Activated T-cell treated with anti-CD3 and anti-CD28 coated beads for 48 hours (primary cell): ENCODE measurements around the gene GALNT9.
"Not testable (repeated sequence)": the region's sequence is repeated elsewhere in the genome, so short reads cannot be mapped to it uniquely, and the experiment has no call there.

ENCODE experiments used
- DNase-seq: peaks from one replicate; pipeline ENCODE4 v3.0.0-alpha.2; 2020; ENCODE audit warnings: low read depth

GALNT9 gene

DNA sequence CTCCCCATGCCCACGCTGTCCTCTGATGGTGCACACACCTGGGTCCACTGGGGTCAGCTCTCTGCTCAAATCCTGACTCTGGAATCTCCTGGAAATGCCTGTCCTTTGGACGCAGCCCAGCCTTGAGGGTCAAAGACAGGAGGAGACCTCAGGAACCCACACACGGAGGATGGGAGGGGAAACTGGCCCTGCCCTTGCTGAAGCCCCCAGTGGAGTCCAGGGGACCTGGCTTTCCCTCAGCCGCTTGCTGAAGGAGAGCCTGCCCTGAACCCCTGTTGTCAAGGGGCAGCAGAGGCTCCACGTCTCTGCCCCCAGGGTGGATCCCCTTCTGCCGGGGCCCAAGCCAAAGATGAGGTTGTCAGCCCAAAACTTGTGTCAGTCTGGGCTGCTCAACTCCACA is 16.9 kb downstream of the GALNT9 start:
- no peak for DNase-seq

DNA sequence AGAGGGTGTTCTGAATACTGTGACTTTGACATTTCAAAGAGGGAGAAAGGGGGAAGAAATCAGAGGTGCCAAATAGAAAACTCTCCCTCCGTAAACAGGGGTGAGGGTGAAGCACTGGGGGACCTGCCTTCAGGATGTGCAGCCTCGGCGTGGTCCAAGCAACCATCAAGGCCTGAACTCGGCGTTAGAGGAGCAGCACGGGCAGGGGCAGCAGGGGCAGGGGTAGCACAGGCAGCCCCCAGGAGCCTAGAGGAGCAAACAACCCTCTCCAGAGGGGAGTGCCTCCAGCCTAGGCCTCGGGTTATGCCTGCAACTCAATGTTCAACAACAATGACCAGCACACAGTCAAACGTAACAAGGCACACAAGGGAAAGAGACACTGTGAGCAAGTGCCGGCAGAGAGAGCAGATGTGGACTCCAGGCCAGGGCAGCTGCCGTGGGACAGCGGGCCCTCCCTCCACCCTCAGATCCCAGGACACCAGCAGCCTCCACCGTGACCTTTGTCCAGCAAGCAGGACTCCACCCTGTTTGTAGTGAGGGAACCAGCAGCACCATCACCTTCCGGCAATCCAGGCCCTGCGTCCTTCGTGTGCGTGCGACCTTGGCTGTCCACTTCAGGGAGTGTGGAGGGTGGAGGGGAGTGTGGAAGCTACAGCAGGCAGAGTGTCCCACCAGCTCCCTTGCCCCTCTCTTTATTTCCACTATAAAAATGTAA is 18.0 kb downstream of the GALNT9 start:
- DNase-seq = no peak

DNA sequence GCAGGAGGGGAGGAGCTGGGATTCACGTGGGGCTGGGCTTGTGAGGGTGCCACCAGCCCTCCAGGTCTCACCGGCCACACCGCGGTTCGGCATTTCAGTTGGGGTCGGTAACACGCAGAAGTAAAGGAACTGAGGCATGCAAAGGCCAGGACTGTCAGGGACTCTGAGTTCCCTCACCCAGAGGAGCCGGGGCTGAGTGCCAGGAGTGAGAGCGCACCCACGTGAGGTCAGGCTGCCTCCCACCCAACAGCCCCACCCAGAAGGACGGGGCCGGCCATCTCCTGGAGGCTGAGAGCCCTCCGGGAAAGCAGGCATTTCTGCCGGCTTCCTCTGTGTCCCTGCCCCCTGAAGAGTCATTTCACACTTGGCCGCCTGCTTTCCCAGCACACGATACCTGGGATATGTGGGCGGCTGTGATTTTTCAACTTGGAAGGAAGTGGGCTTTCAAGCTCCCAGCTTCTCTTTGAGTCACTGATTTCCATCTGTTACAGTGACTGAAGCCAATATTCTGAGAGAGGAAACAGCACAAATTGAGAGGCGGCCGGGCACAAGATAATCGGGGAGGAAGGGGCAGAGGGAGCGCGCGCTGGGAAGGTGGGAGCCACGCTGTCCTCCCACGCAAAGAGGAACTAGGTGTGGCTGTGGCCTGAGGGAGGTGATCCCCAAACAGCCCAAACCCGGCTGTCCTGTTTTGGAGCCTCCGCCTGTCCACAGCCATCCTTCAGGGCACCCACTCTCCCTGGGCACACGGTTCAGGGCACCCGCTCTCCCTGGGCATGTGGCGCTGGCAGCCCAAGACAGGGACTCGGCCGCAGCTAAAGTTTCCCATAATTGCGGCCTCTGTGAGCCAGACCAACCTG is 19.0 kb downstream of the GALNT9 start:
- DNase-seq = no peak

DNA sequence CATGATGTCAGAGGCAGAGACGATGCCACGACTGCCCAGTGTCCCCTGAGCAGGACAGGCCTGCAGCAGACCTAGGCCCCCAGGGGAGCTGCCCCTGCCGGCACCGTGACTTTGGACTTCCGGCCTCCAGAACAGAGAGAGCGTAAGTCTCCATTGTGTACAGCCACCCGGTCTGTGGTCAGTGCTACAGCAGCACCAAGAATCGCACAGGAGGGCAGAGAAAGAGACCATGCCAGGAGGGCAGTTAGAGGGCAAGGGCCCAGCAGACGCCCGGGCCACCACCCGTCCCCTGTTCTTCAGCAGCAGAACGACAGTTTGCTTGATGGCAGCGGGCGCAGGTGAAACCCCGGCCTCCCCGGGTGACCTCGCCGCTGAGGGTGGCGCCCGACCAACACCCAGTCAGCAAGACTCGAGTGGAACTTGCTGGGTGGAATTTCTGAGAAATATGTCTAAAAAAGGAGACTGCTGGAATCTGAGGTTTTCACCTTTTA is 19.7 kb downstream of the GALNT9 start:
- DNase-seq = no peak

DNA sequence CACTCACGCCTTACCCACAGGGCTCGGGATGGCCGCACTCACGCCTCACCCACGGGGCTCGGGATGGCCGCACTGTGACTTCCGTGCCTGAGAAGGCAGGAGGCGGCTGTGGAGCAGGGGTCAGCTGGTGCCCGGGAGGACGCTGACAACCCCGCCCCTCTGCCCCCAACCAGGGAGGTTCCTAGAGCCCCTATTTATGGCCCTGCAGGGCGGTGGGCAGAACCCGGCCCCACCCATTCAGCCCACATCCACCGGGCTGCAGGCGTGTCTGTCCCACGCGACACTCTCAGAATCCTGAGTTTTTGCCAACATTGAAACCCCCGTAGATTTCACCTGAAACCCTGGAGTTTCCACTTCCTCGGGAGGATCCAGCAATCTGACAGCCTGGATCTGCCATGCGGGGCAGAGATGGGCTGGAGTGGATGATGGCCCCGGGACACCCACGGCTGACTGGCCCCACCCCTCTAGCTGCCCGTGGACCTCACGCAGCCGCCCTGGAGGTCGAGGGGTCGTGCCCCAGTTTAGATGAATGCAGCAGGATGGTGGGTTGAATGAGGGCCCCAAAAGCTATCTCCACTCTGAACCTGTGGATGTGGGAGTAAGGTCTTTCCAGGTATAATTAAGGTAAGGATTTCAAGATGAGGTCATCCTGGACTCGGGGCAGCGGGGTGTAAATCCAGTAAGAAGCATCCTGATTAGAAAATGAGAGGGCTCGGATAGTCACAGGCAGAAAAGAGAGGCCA is 20.4 kb downstream of the GALNT9 start:
- DNase-seq = no peak

DNA sequence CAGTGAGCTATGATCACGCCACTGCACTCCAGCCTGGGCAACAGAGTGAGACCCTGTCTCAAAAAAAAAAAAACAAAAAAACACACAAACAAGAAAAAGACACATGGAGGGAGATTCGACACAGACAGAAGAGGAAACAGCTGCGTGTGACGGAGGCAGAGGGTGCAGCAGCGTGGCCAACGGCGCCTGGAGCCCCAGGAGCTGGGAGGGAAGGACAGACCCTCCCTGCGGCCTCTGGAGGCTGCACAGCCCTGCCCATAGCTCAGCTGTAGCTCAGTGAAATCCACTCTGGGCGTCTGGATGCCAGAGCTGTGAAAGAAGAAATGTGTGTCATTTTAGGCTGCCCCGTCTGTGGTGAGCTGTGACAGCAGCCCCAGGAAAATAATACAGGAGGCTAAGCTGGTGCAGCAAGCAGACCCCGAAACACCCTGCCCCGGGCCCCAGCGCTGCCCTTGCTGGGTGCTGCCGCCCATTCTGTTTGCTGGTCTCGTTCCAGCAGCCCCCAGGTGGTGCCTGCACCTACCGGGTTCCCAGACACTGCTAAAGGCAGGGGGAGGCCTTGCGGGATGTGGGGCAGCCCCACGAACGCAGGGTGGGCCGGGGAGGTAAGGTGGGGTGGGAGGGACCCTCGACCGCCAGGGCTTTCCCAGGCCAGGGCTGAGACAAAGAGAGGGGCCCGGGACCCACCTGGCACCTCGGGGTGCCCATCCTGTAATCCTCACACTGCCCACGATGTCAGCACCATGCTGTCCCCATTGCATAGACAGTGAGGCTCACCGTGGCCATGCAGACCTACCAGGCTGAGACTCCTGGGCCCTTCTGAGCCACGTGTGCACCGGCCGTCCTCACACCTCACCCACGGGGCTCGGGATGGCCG is 21.2 kb downstream of the GALNT9 start:
- no peak for DNase-seq

DNA sequence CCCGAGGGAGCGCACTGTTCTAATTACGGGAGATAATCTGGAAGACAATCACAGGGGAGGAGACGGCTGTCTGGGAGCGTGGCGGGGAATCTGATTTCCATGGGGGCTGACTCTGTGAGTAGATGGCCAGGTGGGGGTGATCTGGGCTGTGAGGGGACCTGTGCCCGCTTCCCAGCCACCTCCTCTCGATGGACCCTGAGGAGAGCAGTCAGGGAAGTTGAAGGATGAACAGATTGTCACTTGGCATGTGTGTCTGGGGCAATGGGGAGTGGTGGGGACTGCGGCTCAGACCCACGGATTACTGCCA is 22.6 kb downstream of the GALNT9 start:
- no peak for DNase-seq

DNA sequence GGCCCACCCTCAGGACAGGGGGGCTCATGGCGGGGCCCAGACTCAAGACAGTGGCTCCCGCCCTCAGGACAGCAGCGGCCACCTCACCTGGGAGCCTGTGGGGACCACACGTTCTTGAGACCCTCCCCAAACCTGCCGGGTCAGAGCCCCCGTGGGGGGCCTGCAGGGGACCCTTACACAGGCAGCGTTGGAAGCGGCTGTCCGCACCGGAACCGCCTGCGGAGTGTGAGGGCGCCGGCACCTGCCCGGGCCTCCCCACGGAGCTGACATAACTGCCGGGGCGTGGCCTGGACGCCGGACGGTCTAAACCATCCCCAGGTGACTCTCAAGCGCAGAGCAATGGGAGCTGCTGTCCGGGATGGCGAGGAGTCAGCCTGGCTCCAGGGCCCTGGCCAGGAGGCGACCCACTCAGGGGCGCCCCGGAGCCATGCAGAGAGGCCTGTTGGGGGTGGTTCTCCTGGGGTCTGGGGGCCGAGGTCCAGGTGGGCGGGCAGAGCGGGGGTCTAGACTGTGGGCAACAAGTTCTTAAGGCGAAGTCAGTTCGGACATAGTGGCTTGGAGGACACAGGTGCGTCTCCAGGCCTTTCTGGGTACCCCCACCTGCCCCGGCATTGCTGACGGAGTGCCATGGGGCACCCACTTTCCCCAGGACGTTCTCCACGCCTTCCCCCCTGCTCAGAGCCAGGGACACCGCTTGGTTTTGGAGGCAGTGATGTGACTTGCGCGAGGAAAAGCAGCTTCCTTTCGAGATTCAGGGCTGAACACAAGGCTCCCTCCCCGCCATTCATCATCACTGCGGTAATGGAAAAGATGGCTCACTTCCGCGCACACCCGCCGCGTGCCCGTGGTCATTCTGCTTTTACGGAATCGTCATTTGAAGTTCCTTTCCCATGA is 23.2 kb downstream of the GALNT9 start:
- DNase-seq = no peak

DNA sequence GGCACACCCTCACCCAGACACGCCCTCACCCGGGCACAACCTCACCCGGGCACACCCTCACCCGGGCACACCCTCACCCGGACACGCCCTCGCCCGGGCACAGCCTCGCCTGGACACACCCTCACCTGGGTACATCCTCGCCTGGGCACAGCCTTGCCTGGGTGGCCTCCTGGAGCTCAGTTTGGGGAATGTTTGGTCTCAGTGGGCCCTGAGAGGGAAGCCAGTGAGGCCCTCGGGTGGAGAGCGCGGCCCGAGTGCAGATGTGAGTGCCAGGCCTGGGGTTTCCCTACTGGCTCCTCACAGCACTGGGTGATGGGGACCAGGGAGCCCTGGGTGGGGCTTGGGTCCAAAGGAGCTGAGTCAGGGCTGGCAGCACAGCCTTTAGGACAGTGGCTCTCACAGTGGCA is 23.8 kb downstream of the GALNT9 start:
- no peak for DNase-seq

DNA sequence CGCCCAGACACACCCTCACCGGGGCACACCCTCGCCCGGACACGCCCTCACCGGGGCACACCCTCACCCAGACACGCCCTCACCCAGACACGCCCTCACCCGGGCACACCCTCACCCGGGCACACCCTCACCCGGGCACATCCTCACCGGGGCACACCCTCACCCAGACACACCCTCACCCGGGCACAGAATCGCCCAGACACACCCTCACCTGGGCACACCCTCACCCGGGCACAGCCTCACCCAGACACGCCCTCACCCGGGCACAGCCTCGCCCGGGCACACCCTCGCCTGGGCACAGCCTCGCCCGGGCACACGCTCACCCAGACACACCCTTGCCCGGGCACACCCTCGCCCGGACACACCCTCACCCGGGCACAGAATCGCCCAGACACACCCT is 24.5 kb downstream of the GALNT9 start:
- not testable (repeated sequence) for DNase-seq

DNA sequence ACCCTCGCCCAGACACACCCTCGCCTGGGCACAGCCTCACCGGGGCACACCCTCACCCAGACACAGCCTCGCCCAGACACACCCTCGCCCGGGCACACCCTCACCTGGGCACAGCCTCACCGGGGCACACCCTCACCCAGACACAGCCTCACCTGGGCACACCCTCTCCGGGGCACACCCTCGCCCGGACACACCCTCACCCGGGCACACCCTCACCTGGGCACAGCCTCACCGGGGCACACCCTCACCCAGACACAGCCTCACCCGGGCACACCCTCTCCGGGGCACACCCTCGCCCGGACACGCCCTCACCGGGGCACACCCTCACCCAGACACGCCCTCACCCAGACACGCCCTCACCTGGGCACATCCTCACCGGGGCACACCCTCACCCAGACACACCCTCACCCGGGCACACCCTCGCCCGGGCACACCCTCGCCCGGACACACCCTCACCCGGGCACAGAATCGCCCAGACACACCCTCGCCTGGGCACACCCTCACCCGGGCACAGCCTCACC is 25.5 kb downstream of the GALNT9 start:
- not testable (repeated sequence) for DNase-seq

DNA sequence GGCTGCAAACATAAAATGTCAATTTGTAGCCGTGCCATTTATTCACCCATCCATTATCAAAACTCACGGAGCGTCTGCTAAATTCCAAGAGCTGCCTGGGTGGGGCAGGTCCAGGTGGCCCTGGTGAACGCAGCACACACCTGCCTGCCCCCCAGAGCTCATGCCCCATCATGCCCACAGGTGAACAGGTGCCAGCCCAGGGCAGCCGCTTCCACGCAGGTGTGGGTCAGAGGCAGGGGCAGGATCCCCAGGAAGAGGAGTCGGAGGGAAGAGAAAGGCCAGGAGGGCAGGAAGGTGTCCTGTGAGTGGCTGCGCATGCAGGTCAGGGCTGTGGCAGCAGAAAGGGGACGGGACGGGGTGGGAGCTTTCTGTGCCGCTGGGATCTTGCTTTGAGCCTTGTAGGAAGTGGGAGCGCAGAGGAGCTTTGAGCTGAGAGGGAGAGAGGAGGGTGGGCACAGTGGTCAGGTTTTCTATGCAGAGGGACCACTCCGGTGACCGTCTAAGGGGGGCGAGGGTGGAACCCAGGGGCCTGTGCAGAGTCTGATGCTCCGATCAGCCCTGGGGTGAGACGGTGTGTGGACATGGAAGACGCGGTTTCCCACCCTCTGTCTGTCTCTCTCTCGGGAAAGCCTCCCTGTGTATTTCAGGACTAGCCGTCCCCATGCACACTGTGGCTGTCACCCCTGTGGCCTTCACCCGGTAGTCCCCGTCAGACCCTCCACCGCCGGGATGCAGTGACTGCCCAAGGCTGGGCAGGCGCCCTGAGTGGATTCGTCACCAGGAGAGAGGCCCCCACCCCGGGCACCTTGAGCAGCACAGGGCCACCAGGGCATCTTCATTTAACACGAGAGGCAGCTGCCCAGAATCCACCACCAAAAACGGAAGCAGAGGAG is 26.7 kb downstream of the GALNT9 start:
- no peak for DNase-seq

DNA sequence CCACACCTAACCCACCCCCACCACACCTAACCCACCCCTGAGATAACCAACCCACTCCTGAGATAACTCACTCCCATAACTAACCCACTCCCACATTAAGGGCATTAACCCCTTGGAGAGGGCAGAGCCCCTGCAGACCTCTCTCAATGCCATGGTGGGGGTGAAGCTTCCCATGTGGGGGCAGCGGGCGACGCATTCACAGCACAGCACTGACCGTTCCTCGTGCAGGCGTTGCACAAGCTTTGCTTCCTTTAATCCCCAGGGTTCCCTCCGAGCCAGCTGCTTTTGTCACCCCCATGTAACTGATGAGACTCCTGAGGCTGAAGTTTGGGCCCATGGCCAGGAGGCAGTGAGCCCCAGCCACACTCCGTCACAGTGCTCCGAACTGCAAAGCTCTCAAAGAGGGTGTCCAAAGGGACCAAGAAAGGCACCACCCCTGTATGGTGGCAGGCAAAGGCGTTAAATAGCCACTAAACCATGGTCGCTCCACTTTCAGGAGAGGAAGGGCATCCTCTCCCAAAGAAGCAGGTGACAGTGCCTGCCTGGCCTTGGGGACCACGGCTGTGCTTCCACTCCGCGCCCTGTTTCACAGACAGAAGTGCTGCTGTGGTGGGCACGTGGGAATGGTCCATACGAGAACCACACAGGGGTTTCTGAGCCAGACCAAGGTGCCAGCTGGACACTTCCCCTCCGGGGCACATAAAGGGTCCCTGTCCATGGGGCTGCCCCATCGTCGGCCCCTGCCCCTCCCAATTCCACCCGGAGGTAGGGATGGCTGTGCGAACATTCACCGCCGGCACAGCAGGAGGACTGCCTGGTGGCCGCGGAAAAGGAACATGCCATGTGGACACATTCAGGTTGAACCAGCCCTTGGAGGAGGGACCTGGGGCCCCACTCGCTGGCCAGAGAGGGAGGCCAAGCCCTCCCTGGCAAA is 28.3 kb downstream of the GALNT9 start:
- DNase-seq = no peak

DNA sequence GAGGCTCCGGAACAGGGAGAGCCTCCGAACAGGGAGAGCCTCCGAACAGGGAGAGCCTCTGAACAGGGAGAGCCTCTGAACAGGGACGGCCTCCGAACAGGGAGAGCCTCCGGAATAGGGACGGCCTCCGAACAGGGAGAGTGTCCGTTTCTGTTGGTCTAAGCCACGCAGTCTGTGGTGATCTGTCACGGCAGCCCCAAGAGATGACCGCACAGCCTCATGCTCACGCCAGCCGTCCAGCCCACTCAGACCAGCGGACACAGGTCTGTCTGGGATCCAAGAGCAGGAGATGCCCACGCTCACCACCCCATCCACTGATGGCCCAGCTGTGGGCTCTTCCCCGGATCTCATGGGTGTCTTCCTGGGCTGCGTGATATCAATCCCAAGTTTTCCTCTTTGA is 33.3 kb downstream of the GALNT9 start:
- DNase-seq = no peak

DNA sequence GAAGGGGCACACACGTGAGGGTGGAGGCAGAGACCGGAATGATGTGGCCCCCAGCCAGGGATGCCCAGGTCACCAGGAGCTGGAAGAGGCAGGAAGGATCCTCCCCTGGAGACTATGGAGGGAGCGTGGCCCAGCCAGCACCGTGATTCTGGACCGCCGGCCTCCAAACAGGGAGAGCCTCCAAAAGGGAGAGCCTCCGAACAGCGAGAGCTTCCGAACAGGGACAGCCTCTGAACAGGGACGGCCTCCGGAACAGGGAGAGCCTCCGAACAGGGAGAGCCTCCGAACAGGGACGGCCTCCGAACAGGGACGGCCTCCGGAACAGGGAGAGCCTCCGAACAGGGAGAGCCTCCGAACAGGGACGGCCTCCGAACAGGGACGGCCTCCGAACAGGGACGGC is 33.8 kb downstream of the GALNT9 start:
- DNase-seq = not testable (repeated sequence)

DNA sequence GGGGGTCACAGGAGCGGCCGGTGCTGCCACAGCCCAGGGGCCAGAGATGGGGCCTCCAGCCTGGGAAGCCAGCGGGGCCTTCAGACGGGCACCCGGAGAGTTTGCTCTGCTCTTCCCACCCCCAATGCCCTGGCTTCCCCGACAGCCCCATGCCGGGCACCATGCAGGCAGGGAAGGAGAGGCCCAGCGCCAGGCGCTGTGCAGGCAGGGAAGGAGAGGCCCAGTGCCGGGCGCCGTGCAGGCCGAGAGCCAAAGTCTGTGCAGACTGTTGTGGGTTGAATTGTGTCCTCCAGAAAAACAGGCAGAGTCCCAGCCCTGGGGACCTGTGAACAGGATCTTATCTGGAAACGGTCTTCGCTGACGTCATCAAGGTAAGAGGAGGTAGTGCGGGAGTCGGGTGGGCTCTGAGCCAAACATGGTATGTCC is 34.3 kb downstream of the GALNT9 start:
- no peak for DNase-seq

DNA sequence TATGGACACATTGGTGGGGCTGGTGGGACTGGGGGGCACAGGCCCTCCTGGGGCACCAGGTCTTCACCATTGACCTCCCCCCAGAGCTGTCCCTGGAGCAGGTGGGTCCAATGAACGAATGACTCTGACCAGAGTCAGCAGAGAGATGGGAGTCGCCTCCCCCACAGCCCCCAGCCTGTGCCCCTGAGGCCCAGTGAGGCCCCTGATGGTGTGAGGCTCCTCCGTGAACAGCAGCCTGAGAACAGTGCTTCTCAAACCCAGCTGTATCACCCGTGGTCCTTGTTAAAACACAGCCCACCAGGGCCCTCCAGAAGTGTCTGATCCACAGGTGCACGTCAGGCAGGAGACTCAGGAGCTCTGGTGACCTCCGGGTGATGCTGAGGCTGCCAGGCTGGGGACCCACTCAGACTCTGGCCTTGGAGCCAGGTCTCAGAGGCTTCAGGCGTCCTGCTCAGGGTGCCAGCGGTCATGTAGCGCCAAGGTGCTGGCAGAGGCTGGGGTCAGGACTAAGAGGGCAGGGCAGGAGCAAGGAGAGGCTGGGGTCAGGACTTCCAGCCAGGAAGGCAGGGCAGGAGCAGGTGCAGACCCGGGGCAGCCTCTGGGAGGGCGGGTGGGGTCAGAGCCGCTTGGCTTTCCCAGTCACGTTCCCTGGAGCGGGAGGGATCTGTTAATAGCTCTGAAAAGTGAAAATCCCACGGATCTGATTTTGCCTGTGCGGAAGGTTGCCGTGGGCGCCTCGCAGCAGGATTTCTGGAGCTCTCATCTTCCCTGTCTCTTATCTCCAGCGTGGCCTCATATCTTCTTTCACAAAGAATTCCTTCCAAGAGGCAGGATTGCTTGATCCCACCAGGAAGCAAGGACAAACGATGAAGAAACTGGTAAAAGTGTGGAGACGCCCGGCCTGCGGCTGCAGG is 35.0 kb downstream of the GALNT9 start:
- no peak for DNase-seq
